OCI-LY3 (cell line): ENCODE results near the gene PLA2G2A.

Source experiments
- CTCF ChIP-seq: fragments of 200-600, 300-600 bp; sonication (generic); IDR thresholded peaks from 2 replicates; pipeline ENCODE4 v1.5.1; 2014; ENCODE audit warnings: antibody characterized with exemption, low read length, low read depth
- EZH2phosphoT487 ChIP-seq: fragments of 200-600 bp; shearing (Covaris generic); IDR thresholded peaks from 2 replicates; pipeline ENCODE4 v1.6.1; 2018; ENCODE audit warnings: antibody characterized with exemption, mixed run types, low read depth

GRCh38 chr1:19934336-19934735, 45.1 kb downstream of the PLA2G2A start:
- no peak for TF ChIP-seq CTCF
- no peak for TF ChIP-seq EZH2phosphoT487
